HCT116 (cell line): ENCODE data around the gene FGFBP1. TPM values are rescaled to one million over a fixed set of nuclear protein-coding genes. Genes with fewer than 3 reads are reported as not detected.

ENCODE experiments used
- CEBPB ChIP-seq: IDR thresholded peaks from 2 replicates; pipeline ENCODE4 v1.6.1; 2012; ENCODE audit warnings: low read depth
- EZH2 ChIP-seq: fragments of 200-600 bp; sonication (generic); IDR thresholded peaks from 2 replicates; pipeline ENCODE4 v1.6.1; 2017; ENCODE audit warnings: antibody characterized with exemption, mixed run types
- JUND ChIP-seq: IDR thresholded peaks from 2 replicates; pipeline ENCODE4 v1.6.1; 2012
- POLR2AphosphoS5 ChIP-seq: IDR thresholded peaks from 2 replicates; pipeline ENCODE4 v1.6.1; 2011; ENCODE audit warnings: mild to moderate bottlenecking, low read depth, low read length, moderate library complexity
- SIN3A ChIP-seq: IDR thresholded peaks from 2 replicates; pipeline ENCODE4 v1.6.1; 2012; ENCODE audit warnings: low read depth
- total RNA-seq: library from RNA; stranded (reverse); gene quantifications from one replicate; pipeline ENCODE4 v1.2.1, GENCODE V29; 2021; ENCODE audit not compliant: unreplicated experiment
- TF ChIP-seq, protein P1 (sequence below): IDR thresholded peaks from 2 replicates; pipeline ENCODE4 v1.6.1; 2012; ENCODE audit warnings: low read depth

Gene FGFBP1
- total RNA-seq, 1 experiment from 2014 or later = 8.7 TPM

GRCh38 chr4:15888515-15888914 is 50.0 kb downstream of the FGFBP1 start (continued):
- TF ChIP-seq, protein P1, sequence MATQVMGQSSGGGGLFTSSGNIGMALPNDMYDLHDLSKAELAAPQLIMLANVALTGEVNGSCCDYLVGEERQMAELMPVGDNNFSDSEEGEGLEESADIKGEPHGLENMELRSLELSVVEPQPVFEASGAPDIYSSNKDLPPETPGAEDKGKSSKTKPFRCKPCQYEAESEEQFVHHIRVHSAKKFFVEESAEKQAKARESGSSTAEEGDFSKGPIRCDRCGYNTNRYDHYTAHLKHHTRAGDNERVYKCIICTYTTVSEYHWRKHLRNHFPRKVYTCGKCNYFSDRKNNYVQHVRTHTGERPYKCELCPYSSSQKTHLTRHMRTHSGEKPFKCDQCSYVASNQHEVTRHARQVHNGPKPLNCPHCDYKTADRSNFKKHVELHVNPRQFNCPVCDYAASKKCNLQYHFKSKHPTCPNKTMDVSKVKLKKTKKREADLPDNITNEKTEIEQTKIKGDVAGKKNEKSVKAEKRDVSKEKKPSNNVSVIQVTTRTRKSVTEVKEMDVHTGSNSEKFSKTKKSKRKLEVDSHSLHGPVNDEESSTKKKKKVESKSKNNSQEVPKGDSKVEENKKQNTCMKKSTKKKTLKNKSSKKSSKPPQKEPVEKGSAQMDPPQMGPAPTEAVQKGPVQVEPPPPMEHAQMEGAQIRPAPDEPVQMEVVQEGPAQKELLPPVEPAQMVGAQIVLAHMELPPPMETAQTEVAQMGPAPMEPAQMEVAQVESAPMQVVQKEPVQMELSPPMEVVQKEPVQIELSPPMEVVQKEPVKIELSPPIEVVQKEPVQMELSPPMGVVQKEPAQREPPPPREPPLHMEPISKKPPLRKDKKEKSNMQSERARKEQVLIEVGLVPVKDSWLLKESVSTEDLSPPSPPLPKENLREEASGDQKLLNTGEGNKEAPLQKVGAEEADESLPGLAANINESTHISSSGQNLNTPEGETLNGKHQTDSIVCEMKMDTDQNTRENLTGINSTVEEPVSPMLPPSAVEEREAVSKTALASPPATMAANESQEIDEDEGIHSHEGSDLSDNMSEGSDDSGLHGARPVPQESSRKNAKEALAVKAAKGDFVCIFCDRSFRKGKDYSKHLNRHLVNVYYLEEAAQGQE = no peak
- TF ChIP-seq SIN3A = no peak
- TF ChIP-seq JUND = no peak
- no peak for TF ChIP-seq CEBPB
- no peak for TF ChIP-seq POLR2AphosphoS5
- no peak for TF ChIP-seq EZH2
- TF ChIP-seq, all 23 proteins: peak for 0

Other genes with a start within 250 kb of the FGFBP1 start
- gene BST1, start 235.7 kb downstream of the FGFBP1 start, total RNA-seq = 0.44 TPM
- not detected for gene CD38, start 160.4 kb downstream of the FGFBP1 start, total RNA-seq
- gene FGFBP2, start 24.4 kb upstream of the FGFBP1 start, total RNA-seq = not detected
- gene PROM1, start 145.3 kb upstream of the FGFBP1 start, total RNA-seq = 17.7 TPM